ENCODE data around the gene RAB43.

Gene RAB43

GRCh38 chr3:129120254-129121004 lies 1.2 kb downstream of the RAB43 start:
- ChIA-PET CTCF (interaction anchor here (1.9 kb wide), 2 partner anchors 68 to 126 kb away, joined by 8 to 15 read pairs; no protein-coding TSS in a partner anchor), POLR2A (interaction anchor here (1.4 to 2.3 kb wide), 3 partner anchors 26 to 129 kb away, joined by 4 to 13 read pairs (median 5); partner anchors contain the start of gene COPG1)
- peak overlapping the region; percentile 46; the same call in 1 of the 2 replicates for H3K27ac ChIP-seq (ENCODE audit: extremely low read depth, low read depth, low read length)
- peaks cover 15% of the 10 kb centered on the region for H3K4me1 ChIP-seq (ENCODE audit: control insufficient read depth, insufficient read depth, low read length)
- peaks cover 0 to 6% of the 10 kb centered on the region in 2 experiments; a peak in 2 of 3 replicates for H3K36me3 ChIP-seq (ENCODE audit: control insufficient read depth in 2 of 2, insufficient read depth in 1 of 2, low read length in 2 of 2)
- H3K9me3 ChIP-seq (ENCODE audit: control insufficient read depth, insufficient read depth, low read depth, low read length): no peaks in the 10 kb centered on the region
- peak overlapping the region; percentile 68 for H3K4me3 ChIP-seq (ENCODE audit: low read depth, low read length)
- no peak for TF ChIP-seq ZFP37 (tag by site-specific recombination; IDR thresholded peaks at IDR 0.05)
- TF ChIP-seq TRIM28 (IDR thresholded peaks at IDR 0.05; ENCODE audit: borderline replicate concordance, low read length): no peak
- TF ChIP-seq ZNF449 (tag by site-specific recombination; IDR thresholded peaks at IDR 0.05): no peak
- TF ChIP-seq ZNF510 (tag by site-specific recombination; IDR thresholded peaks at IDR 0.05; ENCODE audit: insufficient replicate concordance): no peak
- 0 out of 2 replicates have a peak, but pooled peaks have one; percentile 40 for TF ChIP-seq ZBTB6 (tag by site-specific recombination; IDR thresholded peaks at IDR 0.05)
- no peak for TF ChIP-seq ZNF146 (tag by site-specific recombination; IDR thresholded peaks at IDR 0.05)
- TF ChIP-seq ZBTB44 (tag by site-specific recombination; IDR thresholded peaks at IDR 0.05): no peak
- no peak for TF ChIP-seq ZNF530 (tag by site-specific recombination; IDR thresholded peaks at IDR 0.05; ENCODE audit: low read depth)
- no peak for TF ChIP-seq ZNF792 (tag by site-specific recombination; IDR thresholded peaks at IDR 0.05)
- no peak for TF ChIP-seq ZSCAN18 (tag by site-specific recombination; IDR thresholded peaks at IDR 0.05)
- TF ChIP-seq ZNF121 (tag by site-specific recombination; IDR thresholded peaks at IDR 0.05): no peak
- no peak for TF ChIP-seq ZFP41 (tag by site-specific recombination; IDR thresholded peaks at IDR 0.05; ENCODE audit: borderline replicate concordance)
- no peak for TF ChIP-seq ZNF132 (tag by site-specific recombination; IDR thresholded peaks at IDR 0.05; ENCODE audit: borderline replicate concordance)
- no peak for TF ChIP-seq SCRT1 (tag by site-specific recombination; IDR thresholded peaks at IDR 0.05; ENCODE audit: borderline replicate concordance)
- TF ChIP-seq GLIS1 (tag by site-specific recombination; IDR thresholded peaks at IDR 0.05): peak; percentile 87
- TF ChIP-seq ZNF335 (tag by site-specific recombination; conservative IDR thresholded peaks at IDR 0.05): 0 out of 2 replicates have a peak, but pooled peaks have one; percentile 24
- TF ChIP-seq ZNF398 (tag by site-specific recombination; IDR thresholded peaks at IDR 0.05): 0 out of 2 replicates have a peak, but pooled peaks have one; percentile 31
- no peak for TF ChIP-seq BCL11B (tag by site-specific recombination; IDR thresholded peaks at IDR 0.05; ENCODE audit: low read depth)
- TF ChIP-seq ZNF112 (tag by site-specific recombination; IDR thresholded peaks at IDR 0.05): no peak
- no peak for TF ChIP-seq ZNF302 (tag by site-specific recombination; IDR thresholded peaks at IDR 0.05; ENCODE audit: low read depth)
- TF ChIP-seq ZNF341 (tag by site-specific recombination; IDR thresholded peaks at IDR 0.05; ENCODE audit: low read depth): peak; percentile 90
- peak; percentile 19 for TF ChIP-seq SP3 (tag by site-specific recombination; IDR thresholded peaks at IDR 0.05)
- TF ChIP-seq ZNF292 (tag by site-specific recombination; IDR thresholded peaks at IDR 0.05; ENCODE audit: borderline replicate concordance, low read depth): no peak
- TF ChIP-seq SP2 (tag by site-specific recombination; IDR thresholded peaks at IDR 0.05): peak; percentile 69
- TF ChIP-seq ZNF664 (tag by site-specific recombination; IDR thresholded peaks at IDR 0.05): no peak
- no peak for TF ChIP-seq ZNF624 (tag by site-specific recombination; IDR thresholded peaks at IDR 0.05)
- no peak for TF ChIP-seq ZNF10 (tag by site-specific recombination; IDR thresholded peaks at IDR 0.05)
- TF ChIP-seq ZNF621 (tag by site-specific recombination; IDR thresholded peaks at IDR 0.05): no peak
- TF ChIP-seq ZNF558 (tag by site-specific recombination; IDR thresholded peaks at IDR 0.05): no peak
- TF ChIP-seq REPIN1 (tag by site-specific recombination; IDR thresholded peaks at IDR 0.05; ENCODE audit: low read depth): no peak
- TF ChIP-seq KLF9 (tag by site-specific recombination; IDR thresholded peaks at IDR 0.05; ENCODE audit: low read depth): peak; percentile 66
